Gastroesophageal sphincter (tissue), 4 donors: Measurements from ENCODE around the gene ZBTB7C. TPM values are rescaled to one million over a fixed set of nuclear protein-coding genes. Genes with fewer than 3 reads are reported as not detected.

Source experiments
- ATAC-seq: fragments of 150-250 bp; one replicate; pipeline ENCODE4 v1.9.1; 2016; ENCODE audit warnings: mild to moderate bottlenecking, moderate library complexity
- H3K27ac ChIP-seq, 4 donors: fragments of 200-600 bp; sonication (generic) in 3 of 4; 1 replicate in 3 of 4; 2 replicates in 1 of 4; pipeline ENCODE4 v1.5.1; 2016 to 2019
- H3K27me3 ChIP-seq: fragments of 200-600 bp; sonication (generic); one replicate; pipeline ENCODE4 v1.5.1; 2019
- H3K36me3 ChIP-seq, 2 donors: fragments of 200-600 bp; sonication (generic); one replicate each; pipeline ENCODE4 v1.5.1; 2019; ENCODE audit warnings: control low read depth in 1 of 2
- H3K4me1 ChIP-seq, 3 donors: fragments of 200-600 bp; sonication (generic); 1 replicate in 2 of 3; 2 replicates in 1 of 3; pipeline ENCODE4 v1.5.1; 2016 to 2019; ENCODE audit warnings: control low read depth in 2 of 3
- H3K4me3 ChIP-seq, 2 donors: fragments of 200-600 bp; sonication (generic); one replicate each; pipeline ENCODE4 v1.5.1; 2019; ENCODE audit warnings: mild to moderate bottlenecking in 1 of 2, moderate library complexity in 1 of 2
- H3K9me3 ChIP-seq, 3 donors: fragments of 200-600 bp; sonication (generic); one replicate each; pipeline ENCODE4 v1.5.1; 2017 to 2019; ENCODE audit warnings: control low read depth in 2 of 3
- EP300 ChIP-seq: sonication (generic); formaldehyde crosslinking; IDR thresholded peaks from one replicate; pipeline ENCODE4 v1.6.1; 2017; ENCODE audit warnings: antibody characterized with exemption, mild to moderate bottlenecking
- POLR2A ChIP-seq, 2 donors: fragments of 450-650 bp; IDR thresholded peaks; one replicate each; pipeline ENCODE4 v1.6.1; 2017; ENCODE audit warnings: antibody characterized with exemption in 2 of 2, mild to moderate bottlenecking in 2 of 2, moderate library complexity in 1 of 2
- POLR2AphosphoS5 ChIP-seq: sonication (generic); formaldehyde crosslinking; IDR thresholded peaks from one replicate; pipeline ENCODE4 v1.6.1; 2017; ENCODE audit warnings: antibody characterized with exemption
- WGBS, 2 donors: methylation state at CpG; one replicate each; pipeline ENCODE4 v1.1.5; 2018; ENCODE audit warnings: low coverage in 1 of 2; 5-methylcytosine and 5-hydroxymethylcytosine counted together
- total RNA-seq, 4 donors: library from RNA; depleted of rRNA; stranded (reverse); fragments of >200 nt; gene quantifications; one replicate each; pipeline ENCODE4 v1.1.0, GENCODE V29; 2016
- TF ChIP-seq, protein P1 (sequence below), 4 experiments: fragments of 200-600 bp in 2 of 4; fragments of 450-650 bp in 2 of 4; sonication (generic) in 1 of 4; IDR thresholded peaks; one replicate each; pipeline ENCODE4 v1.5.1; 2017 to 2019; ENCODE audit warnings: antibody characterized with exemption in 4 of 4, mild to moderate bottlenecking in 2 of 4, moderate library complexity in 2 of 4

Gene ZBTB7C
- total RNA-seq, 4 donors from 2014 or later, result 7.8 to 15.4 (median 11.8) TPM

GRCh38 chr18:48236822-48237221 lies 172.4 kb downstream of the ZBTB7C start:
- ATAC-seq, result no peak
- H3K4me3 ChIP-seq, result no peak overlapping the region
- no peaks in the 10 kb centered on the region for H3K9me3 ChIP-seq
- no peak overlapping the region for H3K27ac ChIP-seq
- H3K4me1 ChIP-seq, result peaks cover 0 to 2% (median 0%) of the 10 kb centered on the region in 3 donors
- no peak for TF ChIP-seq POLR2AphosphoS5
- TF ChIP-seq, protein P1, sequence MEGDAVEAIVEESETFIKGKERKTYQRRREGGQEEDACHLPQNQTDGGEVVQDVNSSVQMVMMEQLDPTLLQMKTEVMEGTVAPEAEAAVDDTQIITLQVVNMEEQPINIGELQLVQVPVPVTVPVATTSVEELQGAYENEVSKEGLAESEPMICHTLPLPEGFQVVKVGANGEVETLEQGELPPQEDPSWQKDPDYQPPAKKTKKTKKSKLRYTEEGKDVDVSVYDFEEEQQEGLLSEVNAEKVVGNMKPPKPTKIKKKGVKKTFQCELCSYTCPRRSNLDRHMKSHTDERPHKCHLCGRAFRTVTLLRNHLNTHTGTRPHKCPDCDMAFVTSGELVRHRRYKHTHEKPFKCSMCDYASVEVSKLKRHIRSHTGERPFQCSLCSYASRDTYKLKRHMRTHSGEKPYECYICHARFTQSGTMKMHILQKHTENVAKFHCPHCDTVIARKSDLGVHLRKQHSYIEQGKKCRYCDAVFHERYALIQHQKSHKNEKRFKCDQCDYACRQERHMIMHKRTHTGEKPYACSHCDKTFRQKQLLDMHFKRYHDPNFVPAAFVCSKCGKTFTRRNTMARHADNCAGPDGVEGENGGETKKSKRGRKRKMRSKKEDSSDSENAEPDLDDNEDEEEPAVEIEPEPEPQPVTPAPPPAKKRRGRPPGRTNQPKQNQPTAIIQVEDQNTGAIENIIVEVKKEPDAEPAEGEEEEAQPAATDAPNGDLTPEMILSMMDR (IDR thresholded peaks at IDR 0.05), result no peak
- TF ChIP-seq EP300, result no peak
- no peak for TF ChIP-seq POLR2A (IDR thresholded peaks at IDR 0.05)
- H3K36me3 ChIP-seq, result no peaks in the 10 kb centered on the region
- H3K27me3 ChIP-seq, result no peaks in the 10 kb centered on the region
- WGBS, 2 donors, result 51 to 69% methylated on average over 2 of the region's 2 CpGs

GRCh38 chr18:48230467-48231113 lies 178.6 kb downstream of the ZBTB7C start:
- 74 to 76% methylated on average over 2 of the region's 7 CpGs for WGBS, 2 donors
- Histone ChIP-seq H3K9me3 (no peaks in the 10 kb centered on the region), H3K36me3 (no peaks in the 10 kb centered on the region), H3K27ac (no peak overlapping the region), H3K27me3 (no peaks in the 10 kb centered on the region), H3K4me1 (peaks cover 0 to 45% (median 25%) of the 10 kb centered on the region in 3 donors), H3K4me3 (no peak overlapping the region)
- peak; percentile 50 for ATAC-seq
- TF ChIP-seq POLR2AphosphoS5, result no peak
- TF ChIP-seq, protein P1 (IDR thresholded peaks at IDR 0.05), result peak in 3 of 4 experiments; percentile 39 to 60 (median 47)

DNA sequence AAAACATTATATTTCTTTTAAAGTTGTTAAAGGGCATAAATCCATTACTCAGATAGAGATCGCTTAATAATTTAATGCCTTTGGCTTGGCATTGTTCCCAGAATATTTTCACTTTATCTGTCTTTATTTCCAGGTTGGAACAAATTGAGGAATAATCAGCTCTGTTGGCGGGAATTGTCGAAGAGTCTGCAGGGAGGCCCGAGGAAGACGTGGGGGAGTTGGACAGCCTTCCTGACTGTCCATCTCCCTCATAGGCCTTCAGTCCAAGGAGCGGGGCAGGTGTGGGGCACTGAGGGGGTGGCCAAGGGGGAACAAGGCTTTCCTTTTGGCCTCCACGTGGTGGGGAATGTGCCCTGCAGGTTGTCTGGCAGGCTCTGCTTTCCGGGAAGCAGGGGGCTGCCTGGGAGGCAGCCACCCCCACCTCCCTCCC lies 179.6 kb downstream of the ZBTB7C start:
- Histone ChIP-seq H3K36me3 (no peaks in the 10 kb centered on the region), H3K4me3 (no peak overlapping the region), H3K27ac (peak overlapping the region in 2 of 4 donors; percentile 14 to 16), H3K9me3 (no peaks in the 10 kb centered on the region), H3K4me1 (peaks cover 0 to 45% (median 25%) of the 10 kb centered on the region in 3 donors), H3K27me3 (no peaks in the 10 kb centered on the region)
- no peak for TF ChIP-seq EP300
- TF ChIP-seq POLR2AphosphoS5, result no peak
- no peak for TF ChIP-seq POLR2A (IDR thresholded peaks at IDR 0.05)
- TF ChIP-seq, protein P1 (IDR thresholded peaks at IDR 0.05), result peak in 1 of 4 experiments; percentile 19
- ATAC-seq, result no peak
- WGBS, 2 donors, result 12 to 25% methylated on average over 7 to 8 of the region's 8 CpGs

- Histone ChIP-seq H3K27me3 (no peaks in the 10 kb centered on the region), H3K27ac (peak overlapping the region in 3 of 4 donors; percentile 52 to 62 (median 56)), H3K4me3 (no peak overlapping the region), H3K4me1 (peaks cover 0 to 45% (median 25%) of the 10 kb centered on the region in 3 donors), H3K36me3 (no peaks in the 10 kb centered on the region), H3K9me3 (no peaks in the 10 kb centered on the region)
- ATAC-seq, result no peak
- 50 to 69% methylated on average over 2 to 7 of the region's 10 CpGs for WGBS, 2 donors
- no peak for TF ChIP-seq EP300
- no peak for TF ChIP-seq POLR2AphosphoS5
- TF ChIP-seq POLR2A (IDR thresholded peaks at IDR 0.05), result no peak
- TF ChIP-seq, protein P1 (IDR thresholded peaks at IDR 0.05), result no peak
Observed at GRCh38 chr18:48228841-48229240, 180.3 kb downstream of the ZBTB7C start.

- Histone ChIP-seq H3K27ac (peak overlapping the region in 3 of 4 donors; percentile 52 to 62 (median 56)), H3K4me1 (peaks cover 0 to 45% (median 25%) of the 10 kb centered on the region in 3 donors), H3K36me3 (no peaks in the 10 kb centered on the region), H3K9me3 (no peaks in the 10 kb centered on the region), H3K27me3 (no peaks in the 10 kb centered on the region), H3K4me3 (no peak overlapping the region)
- TF ChIP-seq POLR2AphosphoS5, result no peak
- TF ChIP-seq, protein P1 (IDR thresholded peaks at IDR 0.05), result no peak
- TF ChIP-seq EP300, result no peak
- no peak for TF ChIP-seq POLR2A (IDR thresholded peaks at IDR 0.05)
- peak; percentile 85 for ATAC-seq
- WGBS, 2 donors, result no CpG with 5 or more reads among the region's 2 CpGs
Observed at GRCh38 chr18:48228301-48228715, 180.9 kb downstream of the ZBTB7C start.
